ENCODE measurements around the gene POLA1.

DNA sequence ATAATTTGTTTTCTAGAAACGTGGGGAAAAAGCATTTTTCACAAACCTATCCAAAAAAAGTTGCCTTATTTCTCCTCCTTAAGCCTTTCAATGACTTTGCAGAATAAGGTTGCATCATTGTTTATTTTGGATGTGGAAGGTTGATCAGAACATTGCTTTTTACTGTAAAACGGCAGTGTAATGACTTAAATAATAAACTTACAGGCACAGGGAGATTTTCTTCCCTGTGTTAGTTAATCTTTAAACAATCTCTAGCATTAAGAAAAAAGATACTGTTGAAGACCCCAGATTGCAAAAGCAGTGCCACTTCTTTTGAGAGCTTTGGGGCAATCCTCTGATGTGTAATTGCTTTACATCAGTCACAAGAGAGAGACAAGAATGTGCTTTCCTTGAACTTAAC is 168.6 kb downstream of the POLA1 start:
- no peak for TF ChIP-seq CTCF (IDR thresholded peaks at IDR 0.05)
- TF ChIP-seq POLR2A (IDR thresholded peaks at IDR 0.05), result no peak

Measured in thyroid gland (tissue), 4 donors.